MCF 10A (cell line): ENCODE data around the gene PCDHGA6. TPM values are rescaled to one million over a fixed set of nuclear protein-coding genes. Genes with fewer than 3 reads are reported as not detected.
A peak's percentile ranks its signal among the peaks of the same experiment; 100 is the strongest.

Source experiments
- BruUV-seq: library from RNA; stranded (reverse); fragments of 400-500 nt; replicated peaks from 2 replicates; lab custom pipeline; 2021; lab: Mats Ljungman, UMichigan
- CTCF ChIA-PET: fragments of 300-600 bp; sonication (Branson Sonifier 250); formaldehyde crosslinking; extraction: SDS; loops from one replicate; lab custom pipeline; 2021; ENCODE audit warnings: antibody characterized with exemption, inconsistent platforms; lab: Yijun Ruan, JAX
- POLR2A ChIA-PET: fragments of 300-600, 350-650 bp; sonication (Branson Sonifier 250); formaldehyde crosslinking; extraction: SDS; loops from one replicate; lab custom pipeline; 2020; ENCODE audit warnings: antibody characterized with exemption, inconsistent platforms; lab: Yijun Ruan, JAX
- DNase-seq: peaks from one replicate; pipeline ENCODE4 v3.0.0-alpha.2; 2018; ENCODE audit not compliant: unreplicated experiment
- H3K27ac Mint-ChIP-seq: one replicate; pipeline ENCODE4 v1.8.0; 2022; ENCODE audit warnings: mild to moderate bottlenecking, low read depth, mixed read lengths; ENCODE audit not compliant: unreplicated experiment
- H3K27me3 Mint-ChIP-seq: one replicate; pipeline ENCODE4 v1.8.0; 2022; ENCODE audit warnings: mixed read lengths; ENCODE audit not compliant: insufficient read depth, unreplicated experiment
- H3K36me3 Mint-ChIP-seq: one replicate; pipeline ENCODE4 v1.8.0; 2022; ENCODE audit warnings: mild to moderate bottlenecking, moderate library complexity, mixed read lengths; ENCODE audit not compliant: insufficient read depth, unreplicated experiment
- H3K4me1 Mint-ChIP-seq: one replicate; pipeline ENCODE4 v1.8.0; 2022; ENCODE audit warnings: mixed read lengths; ENCODE audit not compliant: insufficient read depth, unreplicated experiment
- H3K4me3 Mint-ChIP-seq: one replicate; pipeline ENCODE4 v1.8.0; 2022; ENCODE audit warnings: mild to moderate bottlenecking, moderate library complexity, mixed read lengths; ENCODE audit not compliant: unreplicated experiment
- H3K9me3 Mint-ChIP-seq: one replicate; pipeline ENCODE4 v1.8.0; 2022; ENCODE audit warnings: mixed read lengths; ENCODE audit not compliant: unreplicated experiment
- CTCF ChIP-seq: fragments of 200-600 bp; IDR thresholded peaks from one replicate; pipeline ENCODE4 v1.8.0; 2022; ENCODE audit warnings: antibody characterized with exemption, mild to moderate bottlenecking; ENCODE audit not compliant: unreplicated experiment
- intact Hi-C: fragments of 100-400 bp; cut with micrococcal nuclease; formaldehyde crosslinking; loops from 2 replicates; pipeline ENCODE4 v1.14.1; 2022
- total RNA-seq: library from RNA; stranded (reverse); gene quantifications from 2 replicates; pipeline ENCODE4 v1.2.3, GENCODE V29; 2022

Gene PCDHGA6
- total RNA-seq, 1 experiment from 2014 or later, result 0.44 TPM

- Mint-ChIP-seq H3K4me3 (peak within 1 kb of the TSS; percentile 30), H3K9me3 (peaks cover 33% of the 10 kb centered on the region), H3K4me1 (no peaks in the 10 kb centered on the region), H3K27ac (no peak within 1 kb of the TSS), H3K36me3 (no peaks in the 10 kb centered on the region), H3K27me3 (no peaks in the 10 kb centered on the region)
- BruUV-seq, result no TSS peak
- POLR2A ChIA-PET, result no interaction called here
- intact Hi-C loops, result no loop called here
- peak; percentile 29 for TF ChIP-seq CTCF
- CTCF ChIA-PET, result interaction anchor here (0.6 to 1.7 kb wide), 7 partner anchors 12 to 214 kb away, joined by 3 to 6 read pairs (median 3); partner anchors contain the start of gene PCDHGA2
- peak; percentile 58 for DNase-seq
Measured at GRCh38 chr5:141349917-141350619, 23.6 kb upstream of the PCDHGA6 start, which contains the start of gene PCDHGB1. Gene PCDHGB1 (plus strand): TSS chr5:141350099. CDS start chr5:141350261, 162 bp downstream.

GRCh38 chr5:141351591-141351990 lies 22.1 kb upstream of the PCDHGA6 start:
- Mint-ChIP-seq H3K27me3 (no peaks in the 10 kb centered on the region), H3K4me3 (no peak overlapping the region), H3K36me3 (no peaks in the 10 kb centered on the region), H3K4me1 (no peaks in the 10 kb centered on the region), H3K9me3 (peaks cover 42% of the 10 kb centered on the region), H3K27ac (no peak overlapping the region)
- no peak for TF ChIP-seq CTCF
- intact Hi-C loops, result no loop called here
- DNase-seq, result no peak
- CTCF ChIA-PET, result interaction anchor here (0.6 kb wide), 1 partner anchor 21 kb away, joined by 5 read pairs; the partner anchor contains the start of gene PCDHGA1
- BruUV-seq, result no TSS peak
- POLR2A ChIA-PET, result no interaction called here

- no TSS peak for BruUV-seq
- no peaks in the 10 kb centered on the region for H3K36me3 Mint-ChIP-seq
Measured at GRCh38 chr5:141354900-141355469, 18.7 kb upstream of the PCDHGA6 start, which contains the start of gene PCDHGA4. Gene PCDHGA4 (plus strand): TSS chr5:141355021. CDS start chr5:141355108, 87 bp downstream.

More at GRCh38 chr5:141354900-141355469, 18.7 kb upstream of the PCDHGA6 start, which contains the start of gene PCDHGA4:
- ChIA-PET POLR2A (interaction anchor here (0.9 to 1.6 kb wide), 2 partner anchors 8 to 35 kb away, joined by 3 to 5 read pairs; partner anchors contain the start of gene TAF7), CTCF (interaction anchor here (0.7 to 2.0 kb wide), 5 partner anchors 11 to 204 kb away, joined by 3 to 8 read pairs (median 3); partner anchors contain the start of genes PCDHGA3 and PCDHGB3)
- H3K9me3 Mint-ChIP-seq, result peaks cover 38% of the 10 kb centered on the region
- no peak within 1 kb of the TSS for H3K4me3 Mint-ChIP-seq
- no peak within 1 kb of the TSS for H3K27ac Mint-ChIP-seq
- peak; percentile 9 for DNase-seq
- no peaks in the 10 kb centered on the region for H3K27me3 Mint-ChIP-seq
- intact Hi-C loops, result no loop called here
- no peaks in the 10 kb centered on the region for H3K4me1 Mint-ChIP-seq
- no peak for TF ChIP-seq CTCF
